ENCODE data around the gene SDK2. TPM values are rescaled to one million over a fixed set of nuclear protein-coding genes. Genes with fewer than 3 reads are reported as not detected.
A peak's percentile ranks its signal among the peaks of the same experiment; 100 is the strongest.
"Not testable (repeated sequence)": the region's sequence is repeated elsewhere in the genome, so short reads cannot be mapped to it uniquely, and the experiment has no call there.

SDK2 gene
- total and polyA plus RNA-seq, 4 donors: 0.15 to 5.3 (median 2.5) TPM

DNA sequence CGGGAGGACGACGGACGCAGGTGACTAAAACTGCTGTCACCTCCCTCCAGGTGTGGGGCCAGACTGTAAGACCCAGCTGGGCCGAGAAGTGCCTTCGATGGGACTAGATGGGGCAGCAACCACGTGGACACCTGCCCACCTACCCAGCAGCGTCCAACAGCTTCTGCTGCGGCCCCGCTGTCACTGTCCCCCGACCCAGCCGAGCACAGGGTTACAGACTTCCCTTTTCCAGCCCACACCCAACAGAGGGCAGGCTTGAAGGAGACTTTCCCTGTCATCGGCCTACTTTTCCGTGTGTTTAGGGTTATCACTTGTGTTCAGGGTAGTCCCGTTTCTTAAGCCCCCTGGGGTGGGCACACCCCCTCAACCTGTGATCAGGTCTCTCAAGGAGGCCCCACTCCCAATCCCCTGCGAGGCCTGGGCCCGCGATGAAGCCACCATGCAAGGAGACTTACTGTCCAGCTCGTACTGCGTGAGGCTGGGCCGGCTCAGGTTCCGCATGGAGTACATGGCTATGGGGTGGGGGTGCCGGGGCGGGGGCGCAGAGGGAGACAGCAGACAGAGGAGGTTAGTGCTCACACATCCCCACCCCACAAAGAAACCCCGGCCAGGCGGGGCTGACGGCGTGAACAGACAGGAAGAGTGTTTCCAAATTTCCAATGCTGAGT, 263.7 kb downstream of the SDK2 start:
- H3K4me3 ChIP-seq (ENCODE audit: low read length in 2 of 2): no peak overlapping the region
- ATAC-seq (ENCODE audit: low FRiP score) (no peak), DNase-seq (no peak)
- no peaks in the 10 kb centered on the region for H3K27me3 ChIP-seq (ENCODE audit: control insufficient read depth in 1 of 2, insufficient read depth in 2 of 2, low read length in 1 of 2)
- 86 to 88% methylated on average over 28 to 29 of the region's 29 CpGs for WGBS, 2 donors
- no peaks in the 10 kb centered on the region for H3K4me1 ChIP-seq (ENCODE audit: control insufficient read depth in 1 of 2, insufficient read depth in 2 of 2, low read length in 2 of 2)
- no peaks in the 10 kb centered on the region for H3K36me3 ChIP-seq (ENCODE audit: control insufficient read depth in 1 of 2, insufficient read depth in 2 of 2, low read length in 1 of 2)
- H3K27ac ChIP-seq (ENCODE audit: low read depth in 1 of 2, low read length in 2 of 2): no peak overlapping the region
- no peaks in the 10 kb centered on the region for H3K9me3 ChIP-seq (ENCODE audit: control insufficient read depth, low read length)
- intact Hi-C loops (cut with DNase I): no loop called here

DNA sequence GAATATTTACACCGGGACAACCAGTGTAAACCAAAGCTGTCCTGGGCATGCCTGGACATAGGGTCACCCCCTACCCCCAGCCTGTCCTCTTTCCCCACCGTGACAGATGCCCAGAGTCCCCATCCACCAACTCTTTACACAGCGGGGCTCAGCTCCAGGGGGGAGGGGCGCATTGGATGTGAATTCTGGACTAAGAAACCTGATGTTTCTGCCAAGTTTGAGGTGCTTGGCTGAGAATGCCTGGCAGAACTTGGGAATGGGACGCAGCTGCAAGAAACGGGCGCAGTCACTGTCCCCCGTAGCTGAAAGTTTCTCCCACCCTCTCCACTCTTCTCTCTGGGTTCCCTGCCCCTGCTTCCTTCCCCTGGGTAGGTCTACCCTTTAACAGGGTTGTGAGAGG, 264.4 kb downstream of the SDK2 start:
- H3K4me1 ChIP-seq (ENCODE audit: control insufficient read depth in 1 of 2, insufficient read depth in 2 of 2, low read length in 2 of 2): no peaks in the 10 kb centered on the region
- no peaks in the 10 kb centered on the region for H3K9me3 ChIP-seq (ENCODE audit: control insufficient read depth, low read length)
- H3K27ac ChIP-seq (ENCODE audit: low read depth in 1 of 2, low read length in 2 of 2): no peak overlapping the region
- H3K36me3 ChIP-seq (ENCODE audit: control insufficient read depth in 1 of 2, insufficient read depth in 2 of 2, low read length in 1 of 2): no peaks in the 10 kb centered on the region
- 14 to 16% methylated on average over 8 of the region's 8 CpGs for WGBS, 2 donors
- no peak for ATAC-seq (ENCODE audit: low FRiP score)
- no peaks in the 10 kb centered on the region for H3K27me3 ChIP-seq (ENCODE audit: control insufficient read depth in 1 of 2, insufficient read depth in 2 of 2, low read length in 1 of 2)
- intact Hi-C loops (cut with DNase I): no loop called here
- no peak for DNase-seq
- H3K4me3 ChIP-seq (ENCODE audit: low read length in 2 of 2): no peak overlapping the region

GRCh38 chr17:73378974-73379470, 265.2 kb downstream of the SDK2 start:
- H3K27me3 ChIP-seq (ENCODE audit: control insufficient read depth in 1 of 2, insufficient read depth in 2 of 2, low read length in 1 of 2): no peaks in the 10 kb centered on the region
- H3K4me1 ChIP-seq (ENCODE audit: control insufficient read depth in 1 of 2, insufficient read depth in 2 of 2, low read length in 2 of 2): no peaks in the 10 kb centered on the region
- H3K27ac ChIP-seq (ENCODE audit: low read depth in 1 of 2, low read length in 2 of 2): no peak overlapping the region
- ATAC-seq (ENCODE audit: low FRiP score) (no peak), DNase-seq (no peak)
- no peaks in the 10 kb centered on the region for H3K36me3 ChIP-seq (ENCODE audit: control insufficient read depth in 1 of 2, insufficient read depth in 2 of 2, low read length in 1 of 2)
- no peaks in the 10 kb centered on the region for H3K9me3 ChIP-seq (ENCODE audit: control insufficient read depth, low read length)
- WGBS, 2 donors: 93 to 94% methylated on average over 20 of the region's 20 CpGs
- intact Hi-C loops (cut with DNase I): no loop called here
- H3K4me3 ChIP-seq (ENCODE audit: low read length in 2 of 2): no peak overlapping the region

DNA sequence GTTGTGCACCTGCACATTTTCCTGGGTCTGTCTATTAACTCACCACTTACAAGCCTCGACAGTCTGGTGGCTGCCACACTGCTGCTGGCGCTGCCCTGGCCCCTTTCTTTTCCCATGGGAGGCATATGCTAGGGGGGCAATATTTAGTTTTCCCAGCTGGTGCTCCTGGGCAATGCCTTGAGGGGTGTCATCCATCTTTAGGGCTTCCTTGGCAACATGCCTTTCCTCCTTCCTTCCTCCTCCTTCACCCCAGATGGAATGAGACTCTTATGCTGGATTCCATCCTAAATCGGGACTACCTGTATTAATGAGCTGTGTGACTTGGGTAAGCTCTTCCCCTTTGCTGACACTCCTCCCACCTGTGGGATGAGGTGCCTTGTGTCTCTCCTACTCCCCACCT, 267.6 kb downstream of the SDK2 start:
- Histone ChIP-seq H3K27me3 (ENCODE audit: control insufficient read depth in 1 of 2, insufficient read depth in 2 of 2, low read length in 1 of 2) (no peaks in the 10 kb centered on the region), H3K4me3 (ENCODE audit: low read length in 2 of 2) (no peak overlapping the region), H3K36me3 (ENCODE audit: control insufficient read depth in 1 of 2, insufficient read depth in 2 of 2, low read length in 1 of 2) (no peaks in the 10 kb centered on the region), H3K27ac (ENCODE audit: low read depth in 1 of 2, low read length in 2 of 2) (no peak overlapping the region), H3K4me1 (ENCODE audit: control insufficient read depth in 1 of 2, insufficient read depth in 2 of 2, low read length in 2 of 2) (no peaks in the 10 kb centered on the region), H3K9me3 (ENCODE audit: control insufficient read depth, low read length) (no peaks in the 10 kb centered on the region)
- ATAC-seq (ENCODE audit: low FRiP score): no peak
- DNase-seq: no peak
- WGBS, 2 donors: 92 to 100% methylated on average over 3 of the region's 3 CpGs
- intact Hi-C loops (cut with DNase I): no loop called here

DNA sequence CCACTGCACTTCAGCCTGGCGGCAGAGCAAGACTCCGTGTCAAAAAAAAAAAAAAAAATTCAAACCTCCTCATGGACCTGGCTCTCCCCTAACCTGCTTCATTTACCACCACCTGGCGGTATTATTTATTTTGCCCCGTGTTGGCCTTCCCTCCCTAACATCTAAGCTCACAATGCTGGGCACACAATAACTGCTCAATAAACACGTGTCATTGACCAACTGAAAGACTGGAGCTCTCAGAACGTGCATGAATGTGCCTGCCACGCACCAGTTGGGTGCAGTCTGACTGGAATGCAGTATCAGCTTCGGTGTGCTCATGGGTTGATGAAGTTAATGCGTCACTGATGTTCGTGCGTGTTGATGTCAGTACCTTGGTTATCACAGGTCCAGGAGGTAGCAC, 268.1 kb downstream of the SDK2 start:
- Histone ChIP-seq H3K36me3 (ENCODE audit: control insufficient read depth in 1 of 2, insufficient read depth in 2 of 2, low read length in 1 of 2) (no peaks in the 10 kb centered on the region), H3K4me1 (ENCODE audit: control insufficient read depth in 1 of 2, insufficient read depth in 2 of 2, low read length in 2 of 2) (no peaks in the 10 kb centered on the region), H3K27ac (ENCODE audit: low read depth in 1 of 2, low read length in 2 of 2) (no peak overlapping the region), H3K4me3 (ENCODE audit: low read length in 2 of 2) (no peak overlapping the region), H3K27me3 (ENCODE audit: control insufficient read depth in 1 of 2, insufficient read depth in 2 of 2, low read length in 1 of 2) (no peaks in the 10 kb centered on the region), H3K9me3 (ENCODE audit: control insufficient read depth, low read length) (no peaks in the 10 kb centered on the region)
- 95 to 96% methylated on average over 11 of the region's 11 CpGs for WGBS, 2 donors
- ATAC-seq (ENCODE audit: low FRiP score) (no peak), DNase-seq (no peak)
- intact Hi-C loops (cut with DNase I): no loop called here

- no peak overlapping the region for H3K4me3 ChIP-seq (ENCODE audit: low read length in 2 of 2)
- H3K27me3 ChIP-seq (ENCODE audit: control insufficient read depth in 1 of 2, insufficient read depth in 2 of 2, low read length in 1 of 2): no peaks in the 10 kb centered on the region
- no peak for DNase-seq
- H3K27ac ChIP-seq (ENCODE audit: low read depth in 1 of 2, low read length in 2 of 2): no peak overlapping the region
- WGBS, 2 donors: 85 to 87% methylated on average over 9 of the region's 9 CpGs
- no peak for ATAC-seq (ENCODE audit: low FRiP score)
- no peaks in the 10 kb centered on the region for H3K9me3 ChIP-seq (ENCODE audit: control insufficient read depth, low read length)
- intact Hi-C loops (cut with DNase I): loop anchor here in 1 of 2 donors (5.0 kb wide), 1 partner anchor 180 kb away; the partner anchor contains the start of gene COG1
- H3K4me1 ChIP-seq (ENCODE audit: control insufficient read depth in 1 of 2, insufficient read depth in 2 of 2, low read length in 2 of 2): no peaks in the 10 kb centered on the region
- H3K36me3 ChIP-seq (ENCODE audit: control insufficient read depth in 1 of 2, insufficient read depth in 2 of 2, low read length in 1 of 2): no peaks in the 10 kb centered on the region
Observed at GRCh38 chr17:73371836-73372235, 272.4 kb downstream of the SDK2 start.

DNA sequence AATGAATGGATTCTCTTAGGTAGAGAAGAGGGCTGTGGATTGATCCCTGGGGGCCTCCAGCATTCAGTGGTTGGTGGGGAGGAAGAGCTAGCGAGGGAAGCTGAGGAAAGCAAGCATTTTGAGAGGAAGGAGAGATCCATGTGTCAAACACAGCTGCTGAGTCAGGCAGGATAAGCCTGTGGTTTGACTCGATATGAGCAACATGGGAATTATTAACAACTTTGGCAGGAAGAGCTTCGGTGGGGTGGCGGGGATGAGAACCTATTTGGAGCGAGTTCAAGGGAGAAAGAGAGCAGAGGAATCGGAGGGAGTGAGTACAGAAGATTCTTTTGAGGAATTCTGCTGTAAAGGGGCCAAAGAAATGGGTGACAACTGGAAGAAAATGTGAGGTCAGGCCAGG, 273.0 kb downstream of the SDK2 start:
- no peak for ATAC-seq (ENCODE audit: low FRiP score)
- Histone ChIP-seq H3K4me3 (ENCODE audit: low read length in 2 of 2) (no peak overlapping the region), H3K9me3 (ENCODE audit: control insufficient read depth, low read length) (no peaks in the 10 kb centered on the region), H3K36me3 (ENCODE audit: control insufficient read depth in 1 of 2, insufficient read depth in 2 of 2, low read length in 1 of 2) (no peaks in the 10 kb centered on the region), H3K27me3 (ENCODE audit: control insufficient read depth in 1 of 2, insufficient read depth in 2 of 2, low read length in 1 of 2) (no peaks in the 10 kb centered on the region), H3K27ac (ENCODE audit: low read depth in 1 of 2, low read length in 2 of 2) (no peak overlapping the region), H3K4me1 (ENCODE audit: control insufficient read depth in 1 of 2, insufficient read depth in 2 of 2, low read length in 2 of 2) (no peaks in the 10 kb centered on the region)
- WGBS, 2 donors: 78 to 90% methylated on average over 6 of the region's 6 CpGs
- DNase-seq: no peak
- intact Hi-C loops (cut with DNase I): loop anchor here in 1 of 2 donors (5.0 kb wide), 1 partner anchor 179 kb away; the partner anchor contains the start of gene COG1

DNA sequence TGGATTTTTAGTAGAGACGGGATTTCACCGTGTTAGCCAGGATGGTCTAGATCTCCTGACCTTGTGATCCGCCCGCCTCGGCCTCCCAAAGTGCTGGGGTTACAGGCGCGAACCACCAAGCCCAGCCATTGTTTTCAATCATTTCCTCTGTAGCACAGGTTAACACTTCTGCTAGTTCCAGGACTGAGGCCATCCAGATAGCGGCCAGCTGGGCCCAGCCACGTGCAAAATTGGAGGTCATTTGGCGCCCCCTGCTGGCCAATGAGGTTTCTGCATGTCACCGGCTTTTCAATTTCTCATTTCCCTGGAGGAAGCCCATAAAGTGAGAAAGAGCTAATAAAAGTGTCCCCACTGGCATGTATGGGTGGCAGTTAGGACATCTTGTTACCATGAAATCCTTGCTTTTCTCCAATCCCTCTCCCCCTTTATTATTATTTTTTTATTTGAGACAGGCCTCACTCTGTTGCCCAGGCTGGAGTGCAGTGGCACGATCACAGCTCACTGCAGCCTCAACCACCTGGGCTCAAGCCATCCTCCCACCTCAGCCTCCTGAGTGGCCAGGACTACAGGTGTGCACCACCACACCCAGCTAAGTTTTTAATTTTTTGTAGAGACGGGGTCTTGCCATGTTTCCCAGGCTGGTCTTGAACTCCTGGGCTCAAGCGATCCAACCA, 274.3 kb downstream of the SDK2 start:
- H3K27ac ChIP-seq (ENCODE audit: low read depth in 1 of 2, low read length in 2 of 2); H3K27me3 ChIP-seq (ENCODE audit: control insufficient read depth in 1 of 2, insufficient read depth in 2 of 2, low read length in 1 of 2); H3K36me3 ChIP-seq (ENCODE audit: control insufficient read depth in 1 of 2, insufficient read depth in 2 of 2, low read length in 1 of 2); H3K4me3 ChIP-seq (ENCODE audit: low read length in 2 of 2); H3K4me1 ChIP-seq (ENCODE audit: control insufficient read depth in 1 of 2, insufficient read depth in 2 of 2, low read length in 2 of 2); H3K9me3 ChIP-seq (ENCODE audit: control insufficient read depth, low read length): not testable (repeated sequence)
- peak; percentile 87 for ATAC-seq (ENCODE audit: low FRiP score)
- intact Hi-C loops (cut with DNase I): loop anchor here (1.0 to 10.0 kb wide), 3 partner anchors 55 to 178 kb away; partner anchors contain the start of genes CDC42EP4 (in 2 of the 2) and COG1 (in 1 of the 2)
- DNase-seq: peak; percentile 85 to 95
- 37 to 40% methylated on average over 14 of the region's 14 CpGs for WGBS, 2 donors

DNA sequence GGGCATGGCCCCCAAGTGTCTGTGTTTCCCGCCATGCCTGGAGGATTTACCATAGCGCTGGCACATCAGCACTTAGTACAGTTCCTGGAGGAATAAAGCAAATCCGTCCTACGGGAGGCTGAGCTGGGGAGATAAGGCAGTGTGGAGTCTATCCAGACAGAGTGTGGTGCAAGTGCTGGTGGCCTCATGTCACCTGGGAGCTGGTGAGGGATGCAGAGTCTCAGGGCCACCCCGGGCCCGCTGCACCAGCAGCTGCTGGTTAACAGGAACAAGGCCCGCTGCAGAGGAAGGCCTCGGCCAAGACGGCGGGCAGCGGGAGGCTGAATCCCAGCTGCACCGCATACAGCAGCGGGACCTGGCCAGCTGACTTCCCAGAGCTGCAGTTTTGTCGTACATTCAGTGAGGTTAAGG, 275.1 kb downstream of the SDK2 start:
- intact Hi-C loops (cut with DNase I): loop anchor here (10.0 kb wide), 1 partner anchor 54 kb away; the partner anchor contains the start of gene CDC42EP4 (in 2 of the 2)
- H3K4me1 ChIP-seq (ENCODE audit: control insufficient read depth in 1 of 2, insufficient read depth in 2 of 2, low read length in 2 of 2): no peaks in the 10 kb centered on the region
- H3K9me3 ChIP-seq (ENCODE audit: control insufficient read depth, low read length): no peaks in the 10 kb centered on the region
- ATAC-seq (ENCODE audit: low FRiP score) (peak; percentile 12), DNase-seq (no peak)
- H3K36me3 ChIP-seq (ENCODE audit: control insufficient read depth in 1 of 2, insufficient read depth in 2 of 2, low read length in 1 of 2): no peaks in the 10 kb centered on the region
- no peak overlapping the region for H3K27ac ChIP-seq (ENCODE audit: low read depth in 1 of 2, low read length in 2 of 2)
- no peaks in the 10 kb centered on the region for H3K27me3 ChIP-seq (ENCODE audit: control insufficient read depth in 1 of 2, insufficient read depth in 2 of 2, low read length in 1 of 2)
- no peak overlapping the region for H3K4me3 ChIP-seq (ENCODE audit: low read length in 2 of 2)
- WGBS, 2 donors: 72 to 79% methylated on average over 14 of the region's 14 CpGs
